GM12892 (cell line): ENCODE measurements around the gene RNF6.

Source experiments
- POLR2A ChIP-seq: IDR thresholded peaks from 2 replicates; pipeline ENCODE4 v1.6.1; 2011; ENCODE audit warnings: low read depth, low read length, control low read depth
- POLR2AphosphoS5 ChIP-seq: IDR thresholded peaks from 2 replicates; pipeline ENCODE4 v1.6.1; 2011; ENCODE audit warnings: low read depth, low read length, control low read depth

DNA sequence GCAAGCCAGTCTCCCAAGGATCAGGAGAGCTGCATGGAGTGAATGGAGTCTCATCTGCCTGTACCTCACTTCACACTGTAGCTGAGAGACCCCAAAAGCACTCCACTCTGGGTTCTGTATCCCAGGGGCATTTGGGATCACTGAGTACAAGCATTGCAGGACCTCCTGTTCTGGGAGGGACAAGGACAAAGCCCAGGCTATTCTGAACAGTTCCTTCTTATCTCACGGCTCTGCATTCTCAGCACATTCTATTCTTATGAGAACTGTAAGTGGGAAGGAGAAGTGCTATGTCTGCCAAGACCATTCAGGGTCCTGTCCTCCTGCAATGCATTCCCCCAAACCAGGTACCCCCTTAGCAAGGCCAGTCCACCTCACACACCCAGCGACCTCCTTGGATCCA is 42.8 kb downstream of the RNF6 start:
- TF ChIP-seq POLR2A (no peak), POLR2AphosphoS5 (no peak)
